ENCODE data around the gene TMA7.
A peak's percentile ranks its signal among the peaks of the same experiment; 100 is the strongest.
"Not testable (repeated sequence)": the region's sequence is repeated elsewhere in the genome, so short reads cannot be mapped to it uniquely, and the experiment has no call there.

TMA7 gene

GRCh38 chr3:48435223-48435595, 4.8 kb upstream of the TMA7 start:
- no peak for DNase-seq

GRCh38 chr3:48435774-48436476, 4.1 kb upstream of the TMA7 start:
- DNase-seq = peak in 49 of 51 donors; percentile 15 to 93 (median 72)

- DNase-seq = no peak
These were observed 3.6 kb upstream of the TMA7 start for GRCh38 chr3:48436477-48436787.

GRCh38 chr3:48436855-48437254, 3.2 kb upstream of the TMA7 start:
- DNase-seq = no peak

GRCh38 chr3:48437812-48438211, 2.2 kb upstream of the TMA7 start:
- no peak for DNase-seq

- peak in 1 of 51 donors; percentile 56 for DNase-seq
These were observed 517 bp downstream of the TMA7 start for GRCh38 chr3:48440590-48440958.

GRCh38 chr3:48441940-48442339, 1.9 kb downstream of the TMA7 start:
- DNase-seq = no peak

GRCh38 chr3:48445277-48445882, 5.3 kb downstream of the TMA7 start:
- no peak for DNase-seq

GRCh38 chr3:48446043-48446424, 6.0 kb downstream of the TMA7 start:
- no peak for DNase-seq

- DNase-seq = peak in 50 of 51 donors; percentile 35 to 95 (median 84)
These were observed 6.6 kb downstream of the TMA7 start, which contains the start of gene ATRIP for GRCh38 chr3:48446425-48447193. Gene ATRIP (plus strand): TSS chr3:48446737. CDS start chr3:48446846, 109 bp downstream.

GRCh38 chr3:48451270-48451669, 11.2 kb downstream of the TMA7 start:
- no peak for DNase-seq

GRCh38 chr3:48456456-48456855, 16.4 kb downstream of the TMA7 start:
- no peak for DNase-seq

GRCh38 chr3:48459331-48459730, 19.3 kb downstream of the TMA7 start:
- no peak for DNase-seq

GRCh38 chr3:48459773-48460516, 19.9 kb downstream of the TMA7 start:
- DNase-seq = no peak

GRCh38 chr3:48460517-48460902, 20.5 kb downstream of the TMA7 start:
- no peak for DNase-seq

GRCh38 chr3:48461767-48462166, 21.7 kb downstream of the TMA7 start:
- DNase-seq = not testable (repeated sequence)

GRCh38 chr3:48463703-48464102, 23.6 kb downstream of the TMA7 start:
- no peak for DNase-seq

- DNase-seq = peak in 2 of 51 donors; percentile 32 to 42
These were observed 24.7 kb downstream of the TMA7 start for GRCh38 chr3:48464713-48465221.

- no peak for DNase-seq
These were observed 25.1 kb downstream of the TMA7 start for GRCh38 chr3:48465237-48465530.

GRCh38 chr3:48465531-48466378, 25.7 kb downstream of the TMA7 start:
- peak; percentile 75 to 99 (median 96) for DNase-seq

Measured in hypothalamus (tissue), 51 donors.